Esophagus squamous epithelium (tissue), 4 donors: ENCODE results near the gene GTF3A.

Source experiments
- POLR2A ChIP-seq, 4 donors: fragments of 450-650 bp; IDR thresholded peaks; one replicate each; pipeline ENCODE4 v1.6.1; 2017; ENCODE audit warnings: antibody characterized with exemption in 4 of 4, mild to moderate bottlenecking in 4 of 4, moderate library complexity in 3 of 4
- TF ChIP-seq, protein P1 (sequence below), 6 experiments: fragments of 450-650 bp in 4 of 6; fragments of 200-600 bp in 2 of 6; sonication (generic) in 2 of 6; IDR thresholded peaks; one replicate each; pipeline ENCODE4 v1.5.1; 2016 to 2019; ENCODE audit warnings: antibody characterized with exemption in 6 of 6, mild to moderate bottlenecking in 4 of 6, moderate library complexity in 4 of 6

GRCh38 chr13:27388241-27388640 lies 36.2 kb upstream of the GTF3A start:
- TF ChIP-seq, protein P1, sequence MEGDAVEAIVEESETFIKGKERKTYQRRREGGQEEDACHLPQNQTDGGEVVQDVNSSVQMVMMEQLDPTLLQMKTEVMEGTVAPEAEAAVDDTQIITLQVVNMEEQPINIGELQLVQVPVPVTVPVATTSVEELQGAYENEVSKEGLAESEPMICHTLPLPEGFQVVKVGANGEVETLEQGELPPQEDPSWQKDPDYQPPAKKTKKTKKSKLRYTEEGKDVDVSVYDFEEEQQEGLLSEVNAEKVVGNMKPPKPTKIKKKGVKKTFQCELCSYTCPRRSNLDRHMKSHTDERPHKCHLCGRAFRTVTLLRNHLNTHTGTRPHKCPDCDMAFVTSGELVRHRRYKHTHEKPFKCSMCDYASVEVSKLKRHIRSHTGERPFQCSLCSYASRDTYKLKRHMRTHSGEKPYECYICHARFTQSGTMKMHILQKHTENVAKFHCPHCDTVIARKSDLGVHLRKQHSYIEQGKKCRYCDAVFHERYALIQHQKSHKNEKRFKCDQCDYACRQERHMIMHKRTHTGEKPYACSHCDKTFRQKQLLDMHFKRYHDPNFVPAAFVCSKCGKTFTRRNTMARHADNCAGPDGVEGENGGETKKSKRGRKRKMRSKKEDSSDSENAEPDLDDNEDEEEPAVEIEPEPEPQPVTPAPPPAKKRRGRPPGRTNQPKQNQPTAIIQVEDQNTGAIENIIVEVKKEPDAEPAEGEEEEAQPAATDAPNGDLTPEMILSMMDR (IDR thresholded peaks at IDR 0.05) = no peak
- no peak for TF ChIP-seq POLR2A (IDR thresholded peaks at IDR 0.05)
